T-cell (primary cell): ENCODE data around the gene PGBD2. TPM values are rescaled to one million over a fixed set of nuclear protein-coding genes. Genes with fewer than 3 reads are reported as not detected.
A peak's percentile ranks its signal among the peaks of the same experiment; 100 is the strongest.
"Not testable (repeated sequence)": the region's sequence is repeated elsewhere in the genome, so short reads cannot be mapped to it uniquely, and the experiment has no call there.

Experiments used
- ATAC-seq, 4 experiments: fragments of 200-7000 bp in 3 of 4; fragments of 150-1000 bp in 1 of 4; cut with Tn5 transposase; replicated peaks in 1 of 4; 1 replicate in 3 of 4; 2 replicates in 1 of 4; pipeline ENCODE4 v1.10.0; 2021; ENCODE audit warnings: moderate library complexity in 3 of 4, mild to moderate bottlenecking in 2 of 4, moderate number of reproducible peaks in 1 of 4
- CTCF ChIA-PET, 2 donors: fragments of 300-600 bp; sonication (Branson Sonifier 250); formaldehyde crosslinking; loops; one replicate each; lab custom pipeline; 2022; ENCODE audit warnings: antibody characterized with exemption in 2 of 2; lab: Charles Lee
- POLR2A ChIA-PET, 2 donors: fragments of 300-600 bp; sonication (Branson Sonifier 250); formaldehyde crosslinking; loops; one replicate each; lab custom pipeline; 2022; ENCODE audit warnings: antibody characterized with exemption in 2 of 2; lab: Charles Lee
- DNase-seq, 35 experiments: peaks; one replicate each; pipeline versions ENCODE4 v3.0.0 to v3.0.0-alpha.2; 2013 to 2023
- H3K27ac ChIP-seq: one replicate; pipeline ENCODE4 v1.5.1; 2013; ENCODE audit warnings: low read length
- H3K27me3 ChIP-seq, 2 experiments: replicated peaks in 1 of 2; 1 replicate in 1 of 2; 2 replicates in 1 of 2; pipeline versions ENCODE4 v1.6.1 to v1.7.0; 2013; ENCODE audit warnings: low read length in 1 of 2, mixed read lengths in 1 of 2; ENCODE audit not compliant: control insufficient read depth in 2 of 2, insufficient read depth in 2 of 2; ENCODE audit errors: extremely low read depth in 1 of 2
- H3K36me3 ChIP-seq, 2 donors: 1 replicate in 1 of 2; 2 replicates in 1 of 2; pipeline versions ENCODE4 v1.6.1 to v1.7.0; 2013; ENCODE audit warnings: low read length in 1 of 2; ENCODE audit not compliant: control insufficient read depth in 2 of 2, insufficient read depth in 1 of 2; ENCODE audit errors: extremely low read depth in 1 of 2
- H3K4me1 ChIP-seq, 2 experiments: 1 replicate in 1 of 2; 2 replicates in 1 of 2; pipeline versions ENCODE4 v1.6.1 to v1.7.0; 2013; ENCODE audit warnings: low read length in 2 of 2, mixed read lengths in 1 of 2; ENCODE audit not compliant: insufficient read depth in 2 of 2, control insufficient read depth in 1 of 2; ENCODE audit errors: extremely low read depth in 1 of 2
- H3K4me3 ChIP-seq, 2 donors: 1 replicate in 1 of 2; 2 replicates in 1 of 2; pipeline versions ENCODE4 v1.5.1 to v1.7.0; 2013; ENCODE audit warnings: mild to moderate bottlenecking in 2 of 2, low read length in 1 of 2, moderate library complexity in 1 of 2; ENCODE audit not compliant: control insufficient read depth in 1 of 2; ENCODE audit errors: extremely low read depth in 1 of 2
- H3K9me3 ChIP-seq: 2 replicates; pipeline ENCODE4 v1.7.0; 2013
- H3K27ac Mint-ChIP-seq, 2 donors: one replicate each; pipeline ENCODE4 v1.8.0; 2020 to 2021; ENCODE audit warnings: mild to moderate bottlenecking in 2 of 2, mixed read lengths in 2 of 2
- H3K27me3 Mint-ChIP-seq, 2 donors: one replicate each; pipeline ENCODE4 v1.8.0; 2021 to 2022; ENCODE audit warnings: mixed read lengths in 2 of 2
- H3K36me3 Mint-ChIP-seq: one replicate; pipeline ENCODE4 v1.8.0; 2021; ENCODE audit warnings: mixed read lengths
- H3K4me1 Mint-ChIP-seq, 3 donors: one replicate each; pipeline ENCODE4 v1.8.0; 2020 to 2022; ENCODE audit warnings: mixed read lengths in 3 of 3, mild to moderate bottlenecking in 1 of 3
- H3K4me3 Mint-ChIP-seq, 3 donors: one replicate each; pipeline ENCODE4 v1.8.0; 2020 to 2022; ENCODE audit warnings: mild to moderate bottlenecking in 3 of 3, mixed read lengths in 3 of 3, moderate library complexity in 3 of 3
- H3K9me3 Mint-ChIP-seq, 3 donors: one replicate each; pipeline ENCODE4 v1.8.0; 2020 to 2022; ENCODE audit warnings: mixed read lengths in 3 of 3
- WGBS: methylation state at CpG from one replicate; pipeline ENCODE4 v1.1.5; 2013; ENCODE audit warnings: missing lambda C conversion rate; ENCODE audit not compliant: insufficient coverage; 5-methylcytosine and 5-hydroxymethylcytosine counted together
- total RNA-seq, 35 experiments: library from RNA in 6 of 35; stranded (reverse) in 6 of 35; fragments of 120-200 nt in 1 of 35; gene quantifications; one replicate each; pipeline versions ENCODE4 v1.2.1 to v1.2.4 and lab custom pipeline; 2013 to 2026

PGBD2 gene
- total RNA-seq, 5 donors from 2014 or later (not counting 1 experiment from before 2014, with no cell fraction given) = 5.0 to 15.8 (median 11.4) TPM

DNA sequence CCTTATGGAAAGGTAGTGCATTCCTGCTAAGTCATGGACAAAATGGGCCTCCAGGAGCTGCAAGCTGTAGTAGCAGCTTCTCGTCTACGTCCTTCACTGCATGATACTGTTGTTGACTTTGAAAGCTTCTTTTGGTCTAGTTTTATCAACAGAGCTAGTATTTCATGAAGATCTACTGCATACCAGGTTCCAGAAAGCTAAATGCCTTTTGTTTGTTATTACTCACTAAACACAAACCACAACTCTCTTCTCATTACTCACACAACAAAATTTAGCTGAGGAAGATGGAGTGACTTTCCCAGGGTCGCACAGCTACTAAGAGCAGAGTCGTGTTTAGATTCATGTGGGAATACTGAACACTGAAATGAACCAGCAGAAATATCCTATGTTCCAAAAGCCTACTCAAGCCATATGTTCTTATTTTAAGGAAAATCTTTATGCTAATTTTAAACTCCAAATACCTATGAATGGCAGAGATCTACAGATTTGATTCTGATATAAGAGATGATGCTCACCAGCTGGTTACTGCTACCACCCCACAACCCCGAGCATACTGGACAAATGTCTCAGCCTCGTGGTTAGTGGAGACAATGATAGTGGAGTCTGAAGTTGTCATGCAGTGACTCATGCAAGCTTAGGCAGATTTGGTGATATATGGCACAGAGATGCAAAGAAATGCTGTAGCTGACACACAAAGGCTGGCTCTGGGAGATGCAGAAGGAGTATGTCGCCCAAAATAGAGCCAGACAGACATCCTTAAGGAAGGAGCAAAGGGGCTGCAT, 20.6 kb downstream of the PGBD2 start:
- peaks cover 0 to 3% of the 10 kb centered on the region in 2 donors for H3K27me3 Mint-ChIP-seq
- Histone ChIP-seq H3K36me3 (no peaks in the 10 kb centered on the region), H3K27me3 (no peaks in the 10 kb centered on the region), H3K4me1 (peaks cover 2 to 13% of the 10 kb centered on the region in 2 experiments), H3K9me3 (no peaks in the 10 kb centered on the region), H3K27ac (no peak overlapping the region), H3K4me3 (no peak overlapping the region)
- WGBS = 78% methylated on average over 3 of the region's 7 CpGs
- POLR2A ChIA-PET = no interaction called here
- CTCF ChIA-PET = interaction anchor here (0.8 to 0.9 kb wide), 3 partner anchors 16 to 88 kb away, joined by 3 read pairs; partner anchors contain the start of gene ZNF672 (in 1 of the 2)
- H3K4me3 Mint-ChIP-seq = no peak overlapping the region
- ATAC-seq (no peak), DNase-seq (no peak)
- no peak overlapping the region for H3K27ac Mint-ChIP-seq
- H3K4me1 Mint-ChIP-seq = peaks cover 13 to 17% (median 13%) of the 10 kb centered on the region in 3 donors
- H3K36me3 Mint-ChIP-seq = peaks cover 15% of the 10 kb centered on the region
- no peaks in the 10 kb centered on the region for H3K9me3 Mint-ChIP-seq

DNA sequence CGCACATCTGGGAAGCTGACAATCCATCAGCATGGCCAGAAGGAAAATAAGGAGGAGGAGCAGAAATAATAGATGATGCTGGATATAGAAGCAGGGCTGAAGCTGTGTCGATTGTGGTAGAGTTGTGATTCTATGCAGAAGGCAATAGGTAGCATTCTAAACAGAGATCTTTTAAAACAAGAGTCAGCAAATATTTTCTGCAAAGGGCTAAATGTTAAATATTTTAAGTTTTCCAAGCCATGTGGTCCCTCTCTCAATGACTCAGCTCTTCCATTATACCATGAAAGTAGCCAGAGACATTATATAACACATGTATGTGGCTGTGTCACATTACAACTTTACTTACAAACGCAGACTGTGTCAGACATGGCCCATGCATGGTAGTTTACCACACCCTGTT, 21.2 kb downstream of the PGBD2 start:
- Mint-ChIP-seq H3K36me3 (peaks cover 13% of the 10 kb centered on the region), H3K4me1 (peaks cover 13 to 17% (median 13%) of the 10 kb centered on the region in 3 donors)
- H3K9me3 Mint-ChIP-seq, H3K27ac Mint-ChIP-seq, DNase-seq, H3K9me3 ChIP-seq, ATAC-seq, H3K4me3 ChIP-seq, H3K27me3 Mint-ChIP-seq, H3K36me3 ChIP-seq, H3K4me3 Mint-ChIP-seq, H3K27ac ChIP-seq, H3K27me3 ChIP-seq, POLR2A ChIA-PET: not testable (repeated sequence)
- peaks cover 2 to 13% of the 10 kb centered on the region in 2 experiments for H3K4me1 ChIP-seq
- CTCF ChIA-PET = interaction anchor here (0.8 to 0.9 kb wide), 2 partner anchors 85 to 89 kb away, joined by 3 read pairs; partner anchors contain the start of gene ZNF672 (in 1 of the 2)
- 82% methylated on average over 1 of the region's 3 CpGs for WGBS

DNA sequence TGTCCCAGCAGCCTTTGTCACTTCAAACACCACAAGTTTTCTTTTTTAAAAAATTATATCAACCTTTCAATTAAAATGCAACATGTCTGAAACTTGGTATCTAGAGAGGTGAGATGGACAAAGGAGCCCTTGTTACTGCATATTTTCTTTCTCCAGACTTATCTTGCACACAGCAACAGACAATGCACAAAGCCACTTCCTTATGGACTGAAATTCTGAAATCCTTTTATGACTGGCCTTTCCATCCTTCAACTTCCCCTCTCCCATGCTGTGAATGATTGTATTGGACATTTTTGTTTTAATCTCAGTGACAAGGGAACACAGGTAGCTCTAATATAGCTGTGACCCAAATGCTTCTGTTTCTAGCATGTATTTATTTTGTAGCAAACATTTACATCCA, 22.1 kb downstream of the PGBD2 start:
- H3K27ac ChIP-seq, H3K27me3 ChIP-seq, H3K4me3 ChIP-seq, CTCF ChIA-PET, ATAC-seq, H3K4me3 Mint-ChIP-seq, H3K27ac Mint-ChIP-seq, H3K9me3 ChIP-seq, H3K36me3 Mint-ChIP-seq, POLR2A ChIA-PET, DNase-seq, H3K9me3 Mint-ChIP-seq, H3K36me3 ChIP-seq, H3K27me3 Mint-ChIP-seq: not testable (repeated sequence)
- H3K4me1 Mint-ChIP-seq = peaks cover 13 to 17% (median 13%) of the 10 kb centered on the region in 3 donors
- peaks cover 2 to 13% of the 10 kb centered on the region in 2 experiments for H3K4me1 ChIP-seq

- WGBS = no CpG with 5 or more reads among the region's 4 CpGs
- POLR2A ChIA-PET, H3K27ac Mint-ChIP-seq, H3K27me3 ChIP-seq, H3K27me3 Mint-ChIP-seq, ATAC-seq, H3K4me3 ChIP-seq, H3K4me1 Mint-ChIP-seq, H3K4me1 ChIP-seq, H3K36me3 Mint-ChIP-seq, H3K9me3 ChIP-seq, H3K4me3 Mint-ChIP-seq, H3K36me3 ChIP-seq, DNase-seq, H3K27ac ChIP-seq, H3K9me3 Mint-ChIP-seq, CTCF ChIA-PET: not testable (repeated sequence)
Observed at GRCh38 chr1:248930037-248930436, 24.0 kb downstream of the PGBD2 start.

DNA sequence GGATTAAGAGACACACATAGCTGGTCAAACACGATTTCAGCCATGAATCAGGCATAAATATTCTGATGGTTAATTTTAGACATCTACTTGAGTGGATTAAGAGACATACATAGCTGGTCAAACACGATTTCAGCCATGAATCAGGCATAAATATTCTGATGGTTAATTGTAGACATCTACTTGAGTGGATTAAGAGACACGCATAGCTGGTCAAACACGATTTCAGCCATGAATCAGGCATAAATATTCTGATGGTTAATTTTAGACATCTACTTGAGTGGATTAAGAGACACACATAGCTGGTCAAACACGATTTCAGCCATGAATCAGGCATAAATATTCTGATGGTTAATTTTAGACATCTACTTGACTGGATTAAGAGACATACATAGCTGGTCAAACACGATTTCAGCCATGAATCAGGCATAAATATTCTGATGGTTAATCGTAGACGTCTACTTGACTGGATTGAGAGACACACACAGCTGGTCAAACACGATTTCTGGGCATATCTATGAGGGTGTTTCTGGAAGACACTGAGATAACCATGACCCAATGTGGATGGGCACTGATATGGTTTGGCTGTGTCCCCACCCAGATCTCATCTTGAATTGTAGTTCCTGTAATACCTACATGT, 32.3 kb downstream of the PGBD2 start:
- H3K27ac Mint-ChIP-seq, CTCF ChIA-PET, H3K27ac ChIP-seq, H3K4me3 ChIP-seq, H3K4me1 ChIP-seq, H3K36me3 Mint-ChIP-seq, H3K4me1 Mint-ChIP-seq, ATAC-seq, H3K9me3 ChIP-seq, POLR2A ChIA-PET, H3K36me3 ChIP-seq, H3K9me3 Mint-ChIP-seq, DNase-seq, H3K4me3 Mint-ChIP-seq, H3K27me3 ChIP-seq, H3K27me3 Mint-ChIP-seq: not testable (repeated sequence)
- 33% methylated on average over 1 of the region's 9 CpGs for WGBS

- no CpG with 5 or more reads among the region's 77 CpGs for WGBS
- H3K4me3 Mint-ChIP-seq, H3K27ac Mint-ChIP-seq, H3K4me1 ChIP-seq, H3K27me3 Mint-ChIP-seq, H3K9me3 ChIP-seq, H3K36me3 Mint-ChIP-seq, H3K9me3 Mint-ChIP-seq, ATAC-seq, H3K4me3 ChIP-seq, H3K36me3 ChIP-seq, CTCF ChIA-PET, POLR2A ChIA-PET, H3K27ac ChIP-seq, H3K4me1 Mint-ChIP-seq, H3K27me3 ChIP-seq: not testable (repeated sequence)
- DNase-seq = peak in 1 of 35 experiments; percentile 20
Observed at GRCh38 chr1:248944134-248944999, 38.3 kb downstream of the PGBD2 start.
